Bronchial epithelial cell (primary cell): ENCODE data around the gene RNF25. TPM values are rescaled to one million over a fixed set of nuclear protein-coding genes. Genes with fewer than 3 reads are reported as not detected.
A peak's percentile ranks its signal among the peaks of the same experiment; 100 is the strongest.

ENCODE experiments used
- DNase-seq: peaks from one replicate; pipeline ENCODE4 v3.0.0-alpha.2; 2010; ENCODE audit warnings: low read depth
- FAIRE-seq: peaks from 2 replicates; lab custom pipeline; 2011; peaks lifted over from hg19 to GRCh38; lab: Jason Lieb, UNC
- H3K27me3 ChIP-seq: 2 replicates; pipeline ENCODE4 v1.5.1; 2011; ENCODE audit warnings: low read length; ENCODE audit not compliant: control insufficient read depth, insufficient read depth
- H3K36me3 ChIP-seq: 2 replicates; pipeline ENCODE4 v1.5.1; 2011; ENCODE audit warnings: low read length; ENCODE audit not compliant: control insufficient read depth, insufficient read depth
- H3K4me3 ChIP-seq: 2 replicates; pipeline ENCODE4 v1.5.1; 2011; ENCODE audit warnings: mild to moderate bottlenecking, low read depth, low read length, control low read depth
- total RNA-seq: library from RNA; depleted of rRNA; stranded (reverse); fragments of >200 nt; gene quantifications from 2 replicates; pipeline ENCODE4 v1.2.1, GENCODE V29; 2014
- TF ChIP-seq, protein P1 (sequence below): IDR thresholded peaks from 2 replicates; pipeline ENCODE4 v1.5.1; 2011; ENCODE audit warnings: mild to moderate bottlenecking, moderate library complexity, low read length, control low read depth, inconsistent platforms; ENCODE audit not compliant: insufficient read depth, severe bottlenecking

The RNF25 gene
- total RNA-seq, 1 donor from 2014 or later: 32.1 TPM

DNA sequence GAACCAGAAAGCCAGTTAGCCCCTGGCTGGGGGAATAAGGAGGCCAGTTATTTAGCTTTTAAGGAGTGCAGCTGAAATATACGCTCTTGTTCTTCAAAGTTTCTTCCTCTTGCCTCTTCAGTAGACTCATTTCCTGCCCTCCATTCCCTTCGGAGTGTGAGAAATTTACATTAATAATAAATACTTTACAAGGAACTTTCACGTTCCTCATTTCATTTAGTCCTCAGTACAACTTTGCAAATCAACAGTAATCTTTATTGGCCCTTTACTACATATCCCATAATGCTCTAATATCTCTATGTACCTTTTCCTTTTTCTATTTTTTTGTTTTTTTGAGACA is 48.5 kb downstream of the RNF25 start:
- H3K27me3 ChIP-seq: no peaks in the 10 kb centered on the region
- TF ChIP-seq, protein P1, sequence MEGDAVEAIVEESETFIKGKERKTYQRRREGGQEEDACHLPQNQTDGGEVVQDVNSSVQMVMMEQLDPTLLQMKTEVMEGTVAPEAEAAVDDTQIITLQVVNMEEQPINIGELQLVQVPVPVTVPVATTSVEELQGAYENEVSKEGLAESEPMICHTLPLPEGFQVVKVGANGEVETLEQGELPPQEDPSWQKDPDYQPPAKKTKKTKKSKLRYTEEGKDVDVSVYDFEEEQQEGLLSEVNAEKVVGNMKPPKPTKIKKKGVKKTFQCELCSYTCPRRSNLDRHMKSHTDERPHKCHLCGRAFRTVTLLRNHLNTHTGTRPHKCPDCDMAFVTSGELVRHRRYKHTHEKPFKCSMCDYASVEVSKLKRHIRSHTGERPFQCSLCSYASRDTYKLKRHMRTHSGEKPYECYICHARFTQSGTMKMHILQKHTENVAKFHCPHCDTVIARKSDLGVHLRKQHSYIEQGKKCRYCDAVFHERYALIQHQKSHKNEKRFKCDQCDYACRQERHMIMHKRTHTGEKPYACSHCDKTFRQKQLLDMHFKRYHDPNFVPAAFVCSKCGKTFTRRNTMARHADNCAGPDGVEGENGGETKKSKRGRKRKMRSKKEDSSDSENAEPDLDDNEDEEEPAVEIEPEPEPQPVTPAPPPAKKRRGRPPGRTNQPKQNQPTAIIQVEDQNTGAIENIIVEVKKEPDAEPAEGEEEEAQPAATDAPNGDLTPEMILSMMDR: no peak
- no peak for DNase-seq
- FAIRE-seq: no peak
- H3K36me3 ChIP-seq: no peaks in the 10 kb centered on the region
- no peak overlapping the region for H3K4me3 ChIP-seq

DNA sequence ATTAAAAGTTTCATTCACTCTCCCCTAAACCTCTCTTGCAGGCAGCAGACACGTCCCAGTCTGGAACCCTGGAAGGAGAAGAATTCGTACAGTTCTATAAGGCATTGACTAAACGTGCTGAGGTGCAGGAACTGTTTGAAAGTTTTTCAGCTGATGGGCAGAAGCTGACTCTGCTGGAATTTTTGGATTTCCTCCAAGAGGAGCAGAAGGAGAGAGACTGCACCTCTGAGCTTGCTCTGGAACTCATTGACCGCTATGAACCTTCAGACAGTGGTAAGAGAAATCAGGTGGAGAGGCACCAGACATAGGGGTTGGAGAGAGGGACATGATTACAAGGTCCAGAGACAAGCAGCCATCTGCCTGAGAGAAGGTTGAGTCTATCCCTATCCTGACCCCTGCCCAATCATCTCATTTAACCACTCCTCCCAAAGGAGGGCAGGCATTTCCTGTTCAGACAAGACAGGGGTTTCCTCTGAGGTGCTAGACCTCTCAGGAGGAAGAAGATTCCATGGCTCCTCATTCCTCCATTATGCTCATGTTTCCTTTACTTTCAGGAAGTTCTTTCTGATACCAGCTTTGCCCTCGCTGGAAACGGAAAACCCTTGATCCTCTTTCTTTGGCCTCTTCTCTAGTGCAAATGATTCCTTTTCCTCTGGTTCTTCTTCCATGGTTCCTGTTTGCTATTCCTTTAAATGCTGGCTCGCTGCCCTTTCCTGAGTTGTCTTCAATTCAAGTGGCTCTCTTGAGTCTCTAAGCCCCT is 49.0 kb downstream of the RNF25 start:
- H3K27me3 ChIP-seq: no peaks in the 10 kb centered on the region
- no peak for FAIRE-seq
- no peaks in the 10 kb centered on the region for H3K36me3 ChIP-seq
- TF ChIP-seq, protein P1: no peak
- DNase-seq: peak; percentile 29
- no peak overlapping the region for H3K4me3 ChIP-seq

DNA sequence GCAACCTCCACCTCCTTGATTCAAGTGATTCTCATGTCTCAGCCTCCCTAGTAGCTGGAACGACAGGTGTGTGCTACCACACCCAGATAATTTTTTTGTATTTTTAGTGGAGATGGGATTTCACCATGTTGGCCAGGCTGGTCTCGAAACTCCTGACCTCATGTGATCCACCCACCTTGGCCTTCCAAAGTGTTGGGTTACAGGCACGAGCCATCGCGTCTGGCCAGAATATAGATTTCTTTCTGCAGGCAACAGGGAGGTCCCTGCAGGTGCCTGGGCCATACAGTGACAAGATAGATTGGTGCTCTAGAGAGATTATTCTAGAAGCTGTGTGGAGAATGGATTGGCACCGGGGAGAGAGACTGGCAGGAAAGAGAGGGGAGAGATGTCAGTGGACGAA is 50.8 kb downstream of the RNF25 start:
- TF ChIP-seq, protein P1: no peak
- H3K4me3 ChIP-seq: no peak overlapping the region
- no peak for FAIRE-seq

DNA sequence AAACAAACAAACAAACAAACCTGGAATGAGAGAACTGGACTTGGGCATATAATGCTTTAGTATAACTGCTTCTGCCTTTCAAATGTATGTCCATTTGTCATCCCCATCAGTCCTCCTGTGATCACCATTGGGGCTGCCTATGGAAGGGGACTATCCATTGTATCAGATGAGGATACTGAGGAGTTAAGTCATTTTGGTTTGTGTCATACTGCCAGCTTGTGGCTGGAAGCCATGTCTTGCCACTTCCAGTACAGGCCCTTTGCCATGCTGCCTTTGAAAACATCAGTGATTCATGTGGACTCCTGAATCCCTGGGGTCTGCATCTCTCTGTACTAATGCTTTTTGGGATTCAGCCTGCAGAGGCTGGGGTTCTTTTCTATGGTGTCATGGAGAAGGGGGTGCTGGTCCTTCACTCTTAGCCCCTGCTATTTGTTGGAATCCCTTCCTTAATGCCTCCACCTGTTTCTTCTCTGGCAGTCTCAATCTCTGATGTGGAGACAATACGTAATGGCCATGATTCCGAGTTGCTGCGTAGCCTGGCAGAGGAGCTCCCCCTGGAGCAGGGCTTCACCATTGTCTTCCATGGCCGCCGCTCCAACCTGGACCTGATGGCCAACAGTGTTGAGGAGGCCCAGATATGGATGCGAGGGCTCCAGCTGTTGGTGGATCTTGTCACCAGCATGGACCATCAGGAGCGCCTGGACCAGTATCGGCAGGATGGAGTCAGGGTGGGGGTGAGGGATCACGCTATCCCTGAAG is 53.5 kb downstream of the RNF25 start:
- no peak for FAIRE-seq
- DNase-seq: peak; percentile 27
- Histone ChIP-seq H3K27me3 (no peaks in the 10 kb centered on the region), H3K36me3 (no peaks in the 10 kb centered on the region), H3K4me3 (no peak overlapping the region)
- TF ChIP-seq, protein P1: no peak

More for the DNA sequence above, 50.8 kb downstream of the RNF25 start:
- DNase-seq: no peak
- Histone ChIP-seq H3K36me3 (no peaks in the 10 kb centered on the region), H3K27me3 (no peaks in the 10 kb centered on the region)

DNA sequence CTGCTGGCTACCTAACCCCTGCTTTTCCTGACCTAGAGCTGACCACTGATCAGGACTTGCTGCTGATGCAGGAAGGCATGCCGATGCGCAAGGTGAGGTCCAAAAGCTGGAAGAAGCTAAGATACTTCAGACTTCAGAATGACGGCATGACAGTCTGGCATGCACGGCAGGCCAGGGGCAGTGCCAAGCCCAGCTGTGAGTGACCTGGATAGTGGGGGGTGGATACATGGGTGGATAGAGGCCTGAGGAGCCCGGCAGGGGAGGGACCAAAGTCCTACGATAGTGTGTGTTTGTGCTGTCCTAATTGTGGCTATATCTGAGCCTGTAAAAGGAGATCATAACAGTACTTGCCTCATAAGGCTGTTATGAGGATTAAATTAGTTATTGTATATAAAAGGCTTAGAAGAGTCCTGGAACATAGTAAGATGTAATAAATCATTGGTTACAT is 55.9 kb downstream of the RNF25 start:
- DNase-seq (no peak), FAIRE-seq (no peak)
- Histone ChIP-seq H3K27me3 (no peaks in the 10 kb centered on the region), H3K4me3 (no peak overlapping the region), H3K36me3 (no peaks in the 10 kb centered on the region)
- TF ChIP-seq, protein P1: no peak

Other genes with a start within 250 kb of the RNF25 start
- gene USP37, start 103.7 kb downstream of the RNF25 start, total RNA-seq: 9.2 and 10.4 TPM in 2 replicates
- gene CNOT9, start 103.2 kb downstream of the RNF25 start, total RNA-seq: 37.6 and 53.7 TPM in 2 replicates
- gene PLCD4, start 64.1 kb downstream of the RNF25 start, total RNA-seq: 0.53 and 1.2 TPM in 2 replicates
- gene ZNF142, start 12.4 kb downstream of the RNF25 start, total RNA-seq: 4.2 and 4.7 TPM in 2 replicates
- gene BCS1L, start 12.3 kb downstream of the RNF25 start, total RNA-seq: 47.6 and 61.3 TPM in 2 replicates
- gene STK36, start 84 bp upstream of the RNF25 start, total RNA-seq: 5.8 and 8.6 TPM in 2 replicates
- 5.5 and 6.8 TPM in 2 replicates for gene TTLL4, start 38.8 kb upstream of the RNF25 start, total RNA-seq
- 0.13 and 0.26 TPM in 2 replicates for gene CYP27A1, start 110.1 kb upstream of the RNF25 start, total RNA-seq
- gene PRKAG3, start 159.8 kb upstream of the RNF25 start, total RNA-seq: not detected in 2 replicates
- not detected in 2 replicates for gene WNT6, start 187.8 kb upstream of the RNF25 start, total RNA-seq
- gene WNT10A, start 208.8 kb upstream of the RNF25 start, total RNA-seq: 2.3 and 2.4 TPM in 2 replicates